GM12864 (cell line): ENCODE measurements around the gene ANAPC15.
"Not testable (repeated sequence)": the region's sequence is repeated elsewhere in the genome, so short reads cannot be mapped to it uniquely, and the experiment has no call there.

Source experiments
- DNase-seq: peaks from one replicate; pipeline ENCODE4 v3.0.0-alpha.2; 2011; ENCODE audit warnings: low read depth
- H3K4me3 ChIP-seq: 2 replicates; pipeline ENCODE4 v1.5.1; 2011; ENCODE audit warnings: mild to moderate bottlenecking, low read depth, low read length, control low read depth
- CTCF ChIP-seq: IDR thresholded peaks from 2 replicates; pipeline ENCODE4 v1.5.1; 2011; ENCODE audit warnings: low read depth, mild to moderate bottlenecking, moderate library complexity, low read length, control low read depth, inconsistent platforms; ENCODE audit errors: missing control alignments

The ANAPC15 gene

GRCh38 chr11:72112143-72112977, at the start of gene ANAPC15:
Gene ANAPC15, minus strand, starts transcription at chr11:72112695. Its CDS starts 1,419 bp downstream, at chr11:72111276.
- peak; percentile 99 for DNase-seq
- TF ChIP-seq CTCF, result no peak
- peak within 1 kb of the TSS; percentile 72 for H3K4me3 ChIP-seq

- no peak for TF ChIP-seq CTCF
- no peak for DNase-seq
Measured at GRCh38 chr11:72160319-72160718, 47.8 kb upstream of the ANAPC15 start.

GRCh38 chr11:72157131-72157530, 44.6 kb upstream of the ANAPC15 start:
- H3K4me3 ChIP-seq, result no peak overlapping the region
- no peak for DNase-seq
- TF ChIP-seq CTCF, result no peak

More at GRCh38 chr11:72160319-72160718, 47.8 kb upstream of the ANAPC15 start:
- H3K4me3 ChIP-seq, result no peak overlapping the region

GRCh38 chr11:72155751-72156150, 43.3 kb upstream of the ANAPC15 start:
- no peak for DNase-seq
- no peak overlapping the region for H3K4me3 ChIP-seq
- no peak for TF ChIP-seq CTCF

- H3K4me3 ChIP-seq, result no peak overlapping the region
- no peak for DNase-seq
- no peak for TF ChIP-seq CTCF
Measured at GRCh38 chr11:72154816-72155215, 42.3 kb upstream of the ANAPC15 start.

GRCh38 chr11:72153874-72154273, 41.4 kb upstream of the ANAPC15 start:
- not testable (repeated sequence) for H3K4me3 ChIP-seq, DNase-seq

- DNase-seq, result no peak
- no peak for TF ChIP-seq CTCF
- H3K4me3 ChIP-seq, result no peak overlapping the region
Measured at GRCh38 chr11:72150882-72151281, 38.4 kb upstream of the ANAPC15 start.
